GM18520 (cell line): ENCODE measurements around the gene STARD3.
"Not testable (repeated sequence)": the region's sequence is repeated elsewhere in the genome, so short reads cannot be mapped to it uniquely, and the experiment has no call there.

ENCODE experiments used
- ATAC-seq: cut with Tn5 transposase; IDR thresholded peaks from one replicate; pipeline ENCODE4 v1.9.1; 2021; ENCODE audit not compliant: unreplicated experiment

Gene STARD3

DNA sequence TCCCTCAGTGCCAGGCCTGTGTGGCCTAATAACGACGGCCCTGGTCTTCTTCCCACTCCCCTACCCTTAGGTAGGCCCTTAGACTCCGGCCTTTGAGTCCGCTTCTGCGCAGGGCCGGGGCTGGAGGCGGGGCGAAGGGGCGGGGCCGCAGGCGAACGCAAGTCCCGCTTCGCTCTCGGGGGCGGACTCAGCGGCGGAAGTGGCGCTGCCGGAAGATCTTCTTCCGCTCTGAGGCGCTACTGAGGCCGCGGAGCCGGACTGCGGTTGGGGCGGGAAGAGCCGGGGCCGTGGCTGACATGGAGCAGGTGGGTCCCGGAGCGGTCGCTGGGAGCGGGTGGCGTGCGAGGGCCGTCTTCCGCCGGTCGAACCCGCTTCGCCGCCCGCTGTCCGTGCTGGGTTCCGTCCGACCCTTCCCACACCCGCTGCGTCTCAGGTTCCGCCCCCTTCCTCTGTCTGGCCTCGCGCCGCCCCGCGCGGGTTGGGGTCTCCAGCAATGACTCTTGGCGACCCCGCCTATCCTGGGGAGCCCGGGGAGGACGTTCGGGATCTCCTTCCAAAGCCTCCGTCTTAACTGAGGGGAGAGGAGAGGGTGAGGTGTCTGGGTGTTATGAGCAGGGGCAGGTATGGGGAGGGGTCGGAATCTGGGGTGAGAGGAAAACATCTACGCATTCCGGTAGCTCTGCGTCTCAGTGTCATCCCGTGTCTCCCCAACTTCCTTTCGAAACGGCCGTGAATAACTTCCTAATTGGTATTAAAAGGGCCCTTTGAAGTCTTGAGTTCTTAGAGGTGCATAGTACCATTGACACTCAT lies at the start of gene STARD3:
TSS of gene STARD3 (plus strand) at position 218 of the 810 bp plus-strand sequence. CDS start 16,388 bp downstream, outside the sequence.
- peak; percentile 58 for ATAC-seq

GRCh38 chr17:39590180-39590579 lies 46.8 kb upstream of the STARD3 start:
- not testable (repeated sequence) for ATAC-seq

DNA sequence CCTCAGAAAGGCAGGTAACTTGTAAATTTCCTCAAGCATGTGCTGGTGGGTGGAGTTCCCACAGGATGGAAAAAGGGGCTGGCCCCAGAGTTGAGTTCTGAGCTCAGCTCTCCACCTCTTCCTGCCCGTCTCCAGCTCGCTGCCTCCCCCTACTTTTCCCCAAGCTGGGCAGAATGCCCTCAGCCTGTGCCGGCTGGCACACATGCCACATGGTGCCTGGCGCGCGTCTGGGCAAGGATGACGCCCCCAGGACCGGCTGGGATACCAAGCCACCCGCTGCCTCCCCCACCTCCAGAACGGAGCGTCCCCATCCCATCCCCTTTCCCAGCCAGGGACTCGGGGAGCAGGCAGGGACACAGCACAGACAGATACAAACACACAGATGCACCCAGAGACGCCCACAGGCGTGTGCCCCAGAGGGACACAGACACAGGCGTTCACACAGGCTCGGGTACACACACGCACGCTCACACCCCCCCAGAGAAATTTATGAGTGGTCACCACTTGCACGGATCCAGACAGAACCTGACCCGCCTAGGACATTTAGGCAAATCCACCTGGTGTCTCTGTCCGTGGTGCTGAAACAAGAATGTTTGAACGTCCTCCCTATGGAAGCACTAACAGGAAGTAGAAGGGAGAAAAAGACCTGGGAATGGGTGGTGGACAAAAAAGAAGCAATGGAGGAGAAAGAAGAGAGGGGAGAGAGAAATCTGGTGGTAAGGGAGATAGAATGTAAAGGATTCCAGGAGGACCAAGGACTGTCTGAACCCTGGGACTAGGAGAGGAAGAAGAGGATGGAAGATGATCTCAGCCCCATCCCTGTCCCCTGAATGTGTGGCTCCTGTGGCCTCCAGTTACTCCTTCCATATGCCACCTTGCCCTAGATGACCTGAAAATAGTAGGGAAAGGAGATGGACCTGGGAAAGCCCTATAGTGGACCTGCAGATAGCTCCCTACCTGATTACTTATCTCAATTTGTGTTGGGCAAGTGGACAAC lies 44.7 kb upstream of the STARD3 start:
- ATAC-seq, result no peak

DNA sequence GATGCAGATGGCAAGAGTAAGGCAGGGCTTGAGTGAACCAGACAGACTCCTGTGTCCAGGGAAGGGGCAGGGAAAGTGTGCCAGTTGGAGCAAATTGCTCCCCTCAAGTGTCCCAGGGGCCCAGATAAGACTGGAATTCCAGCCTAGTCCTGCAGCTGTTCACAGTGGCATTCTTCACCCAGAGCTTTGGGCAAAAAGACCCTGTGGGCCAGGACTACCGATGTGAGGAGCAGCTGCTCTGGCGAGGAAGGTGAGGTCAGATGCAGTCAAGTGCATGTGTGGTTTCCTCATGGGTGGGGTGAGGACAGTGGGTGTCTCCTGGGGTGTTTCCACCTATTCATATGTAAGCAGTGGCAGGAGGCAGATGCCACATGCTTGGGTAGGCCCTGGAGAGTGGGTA lies 43.6 kb upstream of the STARD3 start:
- no peak for ATAC-seq

- ATAC-seq, result no peak
Observed at GRCh38 chr17:39595294-39595693, 41.6 kb upstream of the STARD3 start.

- ATAC-seq, result no peak
Observed at GRCh38 chr17:39595928-39596510, 40.9 kb upstream of the STARD3 start.

- no peak for ATAC-seq
Observed at GRCh38 chr17:39596543-39597267, 40.2 kb upstream of the STARD3 start.

GRCh38 chr17:39597372-39598046 lies 39.4 kb upstream of the STARD3 start:
- ATAC-seq, result no peak

GRCh38 chr17:39598047-39598481 lies 38.9 kb upstream of the STARD3 start:
- ATAC-seq, result no peak

DNA sequence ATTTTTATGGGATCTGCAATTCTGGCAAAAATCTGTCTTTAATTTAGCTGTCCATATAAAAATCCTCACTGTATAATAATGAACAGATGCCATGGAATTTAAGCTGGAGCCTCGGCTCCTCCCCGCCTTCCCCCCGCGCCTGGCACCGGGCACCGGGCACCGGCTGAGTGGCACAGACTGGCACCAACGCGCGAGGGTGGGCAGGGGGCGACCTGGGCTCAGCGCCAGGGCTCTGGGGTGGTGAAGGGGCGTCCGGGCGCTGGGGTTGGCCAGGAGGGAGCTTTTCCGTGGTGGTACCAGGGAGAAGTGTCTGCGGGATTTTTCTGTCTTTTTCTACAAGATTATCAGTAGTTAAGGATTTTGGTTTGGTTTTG lies 38.3 kb upstream of the STARD3 start:
- no peak for ATAC-seq

GRCh38 chr17:39599004-39599664 lies 37.8 kb upstream of the STARD3 start:
- no peak for ATAC-seq

GRCh38 chr17:39599665-39600231 lies 37.2 kb upstream of the STARD3 start:
- ATAC-seq, result no peak

GRCh38 chr17:39600288-39600996 lies 36.5 kb upstream of the STARD3 start:
- ATAC-seq, result no peak

DNA sequence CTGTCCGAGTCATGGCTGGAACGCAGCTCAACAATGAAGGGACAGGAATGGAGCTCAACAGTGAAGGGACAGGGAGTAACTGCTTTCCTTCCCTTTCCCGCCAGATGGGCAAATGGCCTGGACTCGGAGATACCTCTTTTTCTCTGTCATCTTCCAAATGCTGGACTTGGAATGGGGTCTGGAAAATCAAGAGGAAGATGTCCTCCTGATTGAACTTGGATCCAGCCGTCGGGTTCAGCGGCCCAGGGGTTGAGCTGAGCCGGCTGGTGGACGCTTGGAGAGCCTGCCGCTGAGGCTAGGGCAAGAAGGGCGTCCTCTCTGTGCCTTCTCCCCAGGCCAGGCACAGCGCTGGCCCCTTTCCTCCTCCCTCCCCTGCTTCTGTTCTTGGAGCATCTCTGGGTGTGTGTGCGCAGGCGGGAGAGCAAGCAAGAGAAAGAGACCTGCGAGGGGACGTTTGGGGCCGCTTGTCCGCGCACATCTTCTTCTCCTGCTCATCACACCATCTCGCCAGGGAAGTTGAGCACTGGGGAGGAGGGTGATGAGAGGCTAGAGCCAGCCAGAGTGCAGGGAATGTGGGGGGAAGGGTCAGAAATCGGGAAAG lies 35.8 kb upstream of the STARD3 start:
- ATAC-seq, result no peak

GRCh38 chr17:39601758-39602532 lies 35.0 kb upstream of the STARD3 start:
- ATAC-seq, result no peak

GRCh38 chr17:39602533-39603303 lies 34.2 kb upstream of the STARD3 start:
- ATAC-seq, result no peak
